ENCODE results near the gene ZBTB47.

Gene ZBTB47

DNA sequence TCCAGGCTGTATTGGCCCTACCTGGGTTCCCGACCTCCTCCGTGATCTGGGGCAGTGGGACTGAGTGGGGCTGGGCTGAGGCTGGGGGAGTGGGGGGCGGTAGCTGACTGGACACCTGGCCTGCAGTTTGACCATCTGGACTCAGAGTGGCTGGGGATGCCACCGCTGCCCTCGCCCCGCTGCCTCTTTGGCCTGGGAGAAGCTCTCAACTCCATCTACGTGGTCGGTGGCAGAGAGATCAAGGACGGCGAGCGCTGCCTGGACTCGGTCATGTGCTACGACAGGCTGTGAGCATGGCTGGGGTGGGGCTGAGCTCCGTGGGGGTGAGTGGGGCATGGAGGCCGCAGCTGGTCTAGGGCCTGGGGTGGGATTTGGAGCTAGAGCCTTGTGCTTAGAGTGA lies 34.5 kb downstream of the ZBTB47 start:
- Histone ChIP-seq H3K27me3 (ENCODE audit: insufficient read depth, low read length) (no peaks in the 10 kb centered on the region), H3K4me3 (ENCODE audit: low read length) (no peak overlapping the region), H3K9ac (ENCODE audit: low read depth, low read length) (no peak overlapping the region), H3K4me1 (ENCODE audit: insufficient read depth, low read length) (peaks cover 7% of the 10 kb centered on the region; the same call in 1 of the 2 replicates), H3K36me3 (ENCODE audit: insufficient read depth, low read length) (no peaks in the 10 kb centered on the region), H3K27ac (ENCODE audit: low read depth, low read length) (no peak overlapping the region), H3K9me3 (ENCODE audit: insufficient read depth, low read depth, low read length) (no peaks in the 10 kb centered on the region)
- WGBS: 94% methylated on average over 15 of the region's 15 CpGs

DNA sequence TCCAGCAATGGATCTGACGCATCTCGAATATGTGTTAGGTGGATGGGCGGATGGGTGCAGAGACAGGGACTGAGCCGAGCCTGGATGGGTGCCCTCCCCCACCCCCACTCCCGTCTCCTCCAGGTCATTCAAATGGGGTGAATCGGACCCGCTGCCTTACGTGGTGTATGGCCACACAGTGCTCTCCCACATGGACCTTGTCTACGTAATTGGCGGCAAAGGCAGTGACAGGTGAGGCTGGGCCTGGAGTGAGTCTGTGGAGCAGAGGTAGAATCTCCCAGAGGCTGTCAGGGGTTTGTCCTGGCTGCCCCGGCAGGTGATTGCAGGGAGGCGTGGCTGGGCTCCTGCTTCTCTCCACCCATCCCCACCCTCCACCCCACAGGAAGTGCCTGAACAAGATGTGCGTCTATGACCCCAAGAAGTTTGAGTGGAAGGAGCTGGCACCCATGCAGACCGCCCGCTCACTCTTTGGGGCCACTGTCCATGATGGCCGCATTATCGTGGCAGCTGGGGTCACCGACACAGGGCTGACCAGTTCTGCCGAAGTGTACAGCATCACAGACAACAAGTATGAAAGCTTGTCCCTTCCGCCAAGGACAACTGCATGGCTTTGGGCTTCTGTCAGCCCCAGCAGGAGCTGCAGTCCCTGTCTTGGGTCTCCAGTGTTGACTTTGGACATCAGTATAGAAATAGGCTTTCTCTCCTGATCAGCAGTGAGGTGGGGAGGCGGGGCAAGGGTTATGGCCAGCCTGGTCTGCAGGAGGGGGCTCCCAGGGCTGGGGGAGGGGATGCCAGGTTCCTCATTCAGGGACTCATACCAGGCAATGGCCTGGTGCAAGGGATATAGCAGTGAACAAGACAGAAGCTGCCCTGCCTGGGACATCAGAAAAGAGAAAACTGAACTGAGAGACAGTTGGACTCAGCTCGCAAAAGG lies 35.3 kb downstream of the ZBTB47 start:
- Histone ChIP-seq H3K27me3 (ENCODE audit: insufficient read depth, low read length) (no peaks in the 10 kb centered on the region), H3K27ac (ENCODE audit: low read depth, low read length) (no peak overlapping the region), H3K9me3 (ENCODE audit: insufficient read depth, low read depth, low read length) (no peaks in the 10 kb centered on the region), H3K4me3 (ENCODE audit: low read length) (no peak overlapping the region), H3K9ac (ENCODE audit: low read depth, low read length) (no peak overlapping the region), H3K36me3 (ENCODE audit: insufficient read depth, low read length) (no peaks in the 10 kb centered on the region), H3K4me1 (ENCODE audit: insufficient read depth, low read length) (0 out of 2 replicates have a peak, but pooled peaks cover 7% of the 10 kb centered on the region)
- 92% methylated on average over 22 of the region's 22 CpGs for WGBS

DNA sequence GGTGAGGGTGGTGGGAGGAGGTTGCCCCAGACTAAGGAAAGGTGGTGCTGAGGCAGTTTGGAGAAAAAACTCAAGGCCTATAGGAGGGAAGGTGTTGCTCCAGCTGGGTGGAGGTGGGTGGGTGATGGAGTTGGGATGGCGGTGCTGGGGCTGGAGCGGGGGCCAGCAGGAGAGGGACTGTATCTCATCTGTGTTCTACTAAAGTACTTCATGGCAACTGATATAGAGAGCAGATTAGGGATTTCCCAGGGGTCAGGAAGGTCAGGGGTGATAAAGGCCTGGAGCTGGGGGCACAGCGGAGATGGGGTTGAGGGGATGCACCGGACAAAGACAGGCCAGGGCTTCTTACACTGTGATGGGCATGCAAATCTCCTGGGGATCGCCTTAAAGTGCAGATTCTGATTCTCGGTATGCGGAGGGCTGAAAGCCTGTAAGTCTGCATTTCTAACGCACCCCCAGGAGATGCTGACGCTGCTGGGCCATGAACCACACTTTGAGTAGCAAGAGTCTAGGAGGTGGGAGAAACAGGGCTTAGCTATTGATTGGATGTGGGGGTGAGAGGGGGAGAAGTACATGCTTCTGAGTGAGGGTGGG lies 36.0 kb downstream of the ZBTB47 start:
- Histone ChIP-seq H3K27me3 (ENCODE audit: insufficient read depth, low read length) (no peaks in the 10 kb centered on the region), H3K4me1 (ENCODE audit: insufficient read depth, low read length) (0 out of 2 replicates have a peak, but pooled peaks cover 7% of the 10 kb centered on the region), H3K4me3 (ENCODE audit: low read length) (no peak overlapping the region), H3K9me3 (ENCODE audit: insufficient read depth, low read depth, low read length) (no peaks in the 10 kb centered on the region), H3K9ac (ENCODE audit: low read depth, low read length) (no peak overlapping the region), H3K36me3 (ENCODE audit: insufficient read depth, low read length) (no peaks in the 10 kb centered on the region), H3K27ac (ENCODE audit: low read depth, low read length) (no peak overlapping the region)
- WGBS: 59% methylated on average over 9 of the region's 9 CpGs

DNA sequence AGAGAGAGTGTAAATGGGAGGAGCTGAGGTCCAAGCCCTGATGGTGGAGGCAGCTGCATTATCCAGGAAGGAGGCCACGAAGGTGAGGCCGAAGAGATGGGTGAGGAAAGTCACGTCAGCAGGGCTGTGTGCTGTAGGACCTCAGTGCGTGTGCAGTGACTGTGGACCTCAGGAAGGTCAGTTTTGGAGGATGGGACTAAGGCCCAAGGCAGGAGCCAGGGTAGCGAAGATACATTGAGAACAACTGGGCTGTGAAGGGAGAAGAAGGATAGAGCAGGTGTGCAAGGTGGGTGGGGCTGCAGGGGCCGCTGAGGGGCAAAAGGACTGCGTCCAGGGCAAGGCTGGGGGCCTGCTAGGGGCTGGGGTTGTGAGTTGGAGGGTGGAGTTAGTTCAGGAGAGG lies 36.7 kb downstream of the ZBTB47 start:
- H3K27me3 ChIP-seq (ENCODE audit: insufficient read depth, low read length): no peaks in the 10 kb centered on the region
- no peaks in the 10 kb centered on the region for H3K36me3 ChIP-seq (ENCODE audit: insufficient read depth, low read length)
- no peaks in the 10 kb centered on the region for H3K9me3 ChIP-seq (ENCODE audit: insufficient read depth, low read depth, low read length)
- no peak overlapping the region for H3K9ac ChIP-seq (ENCODE audit: low read depth, low read length)
- WGBS: 93% methylated on average over 7 of the region's 7 CpGs
- H3K27ac ChIP-seq (ENCODE audit: low read depth, low read length): no peak overlapping the region
- H3K4me1 ChIP-seq (ENCODE audit: insufficient read depth, low read length): 0 out of 2 replicates have a peak, but pooled peaks cover 7% of the 10 kb centered on the region
- H3K4me3 ChIP-seq (ENCODE audit: low read length): no peak overlapping the region

DNA sequence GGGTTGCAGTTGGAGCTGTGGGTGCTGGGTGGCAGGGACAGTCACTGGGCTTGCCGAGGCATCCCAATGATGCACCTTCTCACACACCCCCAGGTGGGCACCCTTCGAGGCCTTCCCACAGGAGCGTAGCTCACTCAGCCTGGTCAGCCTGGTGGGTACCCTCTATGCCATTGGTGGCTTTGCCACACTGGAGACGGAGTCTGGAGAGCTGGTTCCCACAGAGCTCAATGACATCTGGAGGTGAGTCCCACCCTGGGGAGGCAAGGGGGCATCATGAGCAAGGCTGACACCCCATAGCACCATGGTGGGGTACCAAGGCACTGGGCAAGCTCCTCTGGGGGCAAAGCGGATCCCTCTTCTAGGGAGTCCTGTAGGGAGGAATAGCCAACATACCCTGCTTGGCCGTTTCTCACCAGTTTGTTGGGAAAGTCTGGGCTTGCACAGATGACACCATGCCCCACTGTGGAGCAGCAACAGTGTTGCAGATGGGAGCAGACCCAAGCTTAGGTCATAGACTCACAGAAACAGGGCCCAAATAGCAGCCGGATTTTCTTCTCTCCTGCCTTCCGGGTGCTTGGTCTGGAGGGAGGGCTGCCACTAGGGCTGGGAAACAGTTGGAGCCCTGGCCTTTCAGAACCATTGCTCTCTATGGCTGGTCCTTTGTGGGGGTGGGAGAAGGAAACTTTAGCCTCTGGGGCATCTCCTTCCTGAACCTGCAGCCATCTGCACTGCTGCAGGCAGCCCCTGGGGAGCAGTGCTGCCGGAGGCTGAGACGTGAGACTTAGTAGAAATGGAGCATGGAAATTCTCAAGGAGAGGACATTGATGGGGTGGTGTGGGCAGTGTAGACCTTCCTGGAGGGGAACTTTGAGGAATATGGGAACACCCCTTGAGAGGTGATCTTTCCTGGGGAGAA lies 37.5 kb downstream of the ZBTB47 start:
- no peak overlapping the region for H3K27ac ChIP-seq (ENCODE audit: low read depth, low read length)
- no peak overlapping the region for H3K9ac ChIP-seq (ENCODE audit: low read depth, low read length)
- H3K4me1 ChIP-seq (ENCODE audit: insufficient read depth, low read length): 0 out of 2 replicates have a peak, but pooled peaks cover 7% of the 10 kb centered on the region
- no peaks in the 10 kb centered on the region for H3K27me3 ChIP-seq (ENCODE audit: insufficient read depth, low read length)
- no peaks in the 10 kb centered on the region for H3K36me3 ChIP-seq (ENCODE audit: insufficient read depth, low read length)
- 90% methylated on average over 10 of the region's 10 CpGs for WGBS
- H3K4me3 ChIP-seq (ENCODE audit: low read length): no peak overlapping the region
- H3K9me3 ChIP-seq (ENCODE audit: insufficient read depth, low read depth, low read length): no peaks in the 10 kb centered on the region

DNA sequence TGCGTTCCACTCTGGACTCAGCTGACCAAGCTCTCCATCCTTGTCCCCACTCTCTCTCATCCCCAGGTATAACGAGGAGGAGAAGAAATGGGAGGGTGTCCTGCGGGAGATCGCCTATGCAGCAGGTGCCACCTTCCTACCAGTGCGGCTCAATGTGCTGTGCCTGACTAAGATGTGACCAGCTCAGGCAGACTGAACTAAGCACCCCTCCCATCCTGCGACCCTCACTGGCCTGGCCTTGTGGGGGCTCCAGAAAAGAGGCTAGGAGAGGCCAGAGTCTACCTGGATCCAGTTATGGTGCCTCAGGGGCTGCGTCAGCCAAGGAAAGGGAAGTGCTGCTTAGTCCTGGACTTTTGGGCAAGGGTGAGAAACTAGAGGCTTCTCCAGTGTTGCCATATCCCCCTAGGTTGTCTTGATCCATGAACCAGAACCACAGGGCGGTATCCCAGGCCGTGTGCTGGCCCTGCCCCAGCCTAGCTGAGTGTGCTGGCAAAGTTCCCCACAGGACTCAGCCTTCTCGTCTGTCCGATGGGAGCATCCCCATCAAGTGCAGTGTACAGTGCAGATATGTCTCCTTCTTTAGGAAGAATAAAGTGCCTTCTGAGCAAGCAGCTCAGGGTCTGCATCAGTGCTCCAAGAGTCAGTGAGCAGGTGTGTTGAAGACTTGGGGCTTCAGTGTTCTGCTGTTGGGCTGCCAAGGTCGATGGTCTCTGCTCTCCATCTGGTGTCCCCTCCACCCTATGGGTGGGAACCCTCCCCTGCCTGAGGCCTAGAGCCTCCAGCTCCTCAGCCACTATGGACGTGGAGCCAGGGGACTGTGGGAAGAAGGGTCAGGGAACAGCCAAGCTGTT lies 38.5 kb downstream of the ZBTB47 start:
- no peaks in the 10 kb centered on the region for H3K9me3 ChIP-seq (ENCODE audit: insufficient read depth, low read depth, low read length)
- H3K36me3 ChIP-seq (ENCODE audit: insufficient read depth, low read length): no peaks in the 10 kb centered on the region
- no peak overlapping the region for H3K27ac ChIP-seq (ENCODE audit: low read depth, low read length)
- WGBS: 92% methylated on average over 13 of the region's 13 CpGs
- H3K9ac ChIP-seq (ENCODE audit: low read depth, low read length): no peak overlapping the region
- no peaks in the 10 kb centered on the region for H3K27me3 ChIP-seq (ENCODE audit: insufficient read depth, low read length)
- H3K4me3 ChIP-seq (ENCODE audit: low read length): no peak overlapping the region
- H3K4me1 ChIP-seq (ENCODE audit: insufficient read depth, low read length): 0 out of 2 replicates have a peak, but pooled peaks cover 7% of the 10 kb centered on the region

DNA sequence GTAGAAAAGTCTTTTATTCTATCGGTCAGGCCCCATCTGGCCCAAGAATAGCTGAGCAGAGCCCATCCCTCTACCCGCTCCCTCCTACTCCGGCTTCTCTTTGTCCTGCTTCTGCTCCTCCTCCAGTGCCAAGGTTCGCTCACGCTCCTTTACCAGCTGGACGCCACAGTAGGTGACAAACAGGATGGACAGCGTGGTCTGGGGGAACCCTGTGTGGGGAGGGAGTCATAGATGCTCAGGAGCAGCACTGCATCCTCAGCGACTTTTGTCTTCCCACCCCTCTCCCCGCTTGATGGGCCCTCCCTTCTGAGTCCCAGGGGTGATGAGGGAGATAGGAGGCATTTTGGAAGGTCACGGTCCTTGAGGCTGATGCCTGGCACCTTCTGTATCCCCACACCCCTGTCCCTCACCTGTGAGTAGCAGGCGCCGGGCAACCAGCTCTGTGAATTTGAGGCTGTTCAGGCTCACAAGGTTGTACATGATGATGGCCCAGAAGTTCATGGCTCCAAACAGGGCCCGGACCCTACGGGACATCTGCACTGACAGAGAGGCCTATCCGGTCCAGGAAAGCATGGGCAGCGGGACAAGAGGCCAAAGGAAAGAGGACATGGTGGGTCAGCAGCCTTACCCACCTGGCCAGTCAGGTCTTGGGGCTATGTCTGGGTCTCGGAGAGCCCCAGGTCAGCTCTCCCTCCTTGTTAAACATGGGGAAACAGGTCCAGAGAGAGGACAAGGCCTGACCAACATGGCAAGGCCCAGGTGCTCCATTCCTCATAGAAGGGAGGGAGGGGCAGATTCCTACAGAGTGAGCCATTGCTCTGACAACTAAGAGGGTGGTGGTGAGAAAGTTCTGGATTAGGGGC lies 39.4 kb downstream of the ZBTB47 start:
- Histone ChIP-seq H3K9me3 (ENCODE audit: insufficient read depth, low read depth, low read length) (no peaks in the 10 kb centered on the region), H3K9ac (ENCODE audit: low read depth, low read length) (no peak overlapping the region), H3K27me3 (ENCODE audit: insufficient read depth, low read length) (no peaks in the 10 kb centered on the region), H3K36me3 (ENCODE audit: insufficient read depth, low read length) (no peaks in the 10 kb centered on the region), H3K27ac (ENCODE audit: low read depth, low read length) (no peak overlapping the region), H3K4me3 (ENCODE audit: low read length) (no peak overlapping the region), H3K4me1 (ENCODE audit: insufficient read depth, low read length) (0 out of 2 replicates have a peak, but pooled peaks cover 7% of the 10 kb centered on the region)
- WGBS: 90% methylated on average over 15 of the region's 17 CpGs

DNA sequence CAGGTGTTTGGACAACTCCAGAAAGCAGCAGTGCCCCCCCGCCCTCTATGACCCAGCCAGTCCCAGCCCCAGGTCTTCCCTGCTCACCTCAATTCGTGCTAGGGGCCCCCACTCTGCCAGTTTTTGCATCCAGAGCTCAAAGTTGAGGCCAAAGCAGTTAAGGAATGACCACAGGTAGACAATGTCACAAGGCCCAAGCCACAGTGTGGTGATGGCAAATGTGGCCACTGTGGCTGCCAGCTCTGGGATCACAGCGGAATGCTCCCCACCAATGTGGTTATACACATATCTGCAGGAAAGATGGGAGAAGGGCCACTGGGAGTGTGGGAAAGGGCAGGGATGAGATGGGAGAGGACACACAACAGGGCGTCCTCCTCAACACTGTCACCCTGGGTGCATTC lies 40.0 kb downstream of the ZBTB47 start:
- WGBS: 86% methylated on average over 4 of the region's 4 CpGs
- Histone ChIP-seq H3K9ac (ENCODE audit: low read depth, low read length) (no peak overlapping the region), H3K4me3 (ENCODE audit: low read length) (no peak overlapping the region), H3K36me3 (ENCODE audit: insufficient read depth, low read length) (no peaks in the 10 kb centered on the region), H3K27ac (ENCODE audit: low read depth, low read length) (no peak overlapping the region), H3K27me3 (ENCODE audit: insufficient read depth, low read length) (no peaks in the 10 kb centered on the region), H3K9me3 (ENCODE audit: insufficient read depth, low read depth, low read length) (no peaks in the 10 kb centered on the region), H3K4me1 (ENCODE audit: insufficient read depth, low read length) (0 out of 2 replicates have a peak, but pooled peaks cover 7% of the 10 kb centered on the region)

DNA sequence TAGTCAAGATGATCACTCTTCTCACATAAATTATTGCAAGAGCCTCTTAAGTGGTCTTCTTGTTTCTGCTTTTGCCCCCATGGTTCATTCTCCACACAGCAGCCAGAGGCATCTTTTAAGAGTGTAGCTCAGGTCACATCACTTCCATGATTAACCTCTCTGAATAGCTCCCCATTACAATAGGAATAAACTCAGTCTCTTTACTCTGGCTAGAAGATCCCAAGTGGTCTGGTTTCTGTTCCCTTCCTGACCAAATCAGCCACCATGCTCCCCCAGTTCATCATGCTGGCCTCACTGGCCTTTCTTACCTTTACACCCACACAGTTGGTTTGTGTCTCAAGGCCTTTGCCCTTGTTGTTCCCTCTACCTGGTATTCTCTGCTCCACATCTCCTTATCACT lies 40.9 kb downstream of the ZBTB47 start:
- H3K27me3 ChIP-seq (ENCODE audit: insufficient read depth, low read length): no peaks in the 10 kb centered on the region

More for the DNA sequence above, 40.9 kb downstream of the ZBTB47 start:
- H3K9ac ChIP-seq (ENCODE audit: low read depth, low read length): no peak overlapping the region
- no peaks in the 10 kb centered on the region for H3K36me3 ChIP-seq (ENCODE audit: insufficient read depth, low read length)
- no peaks in the 10 kb centered on the region for H3K9me3 ChIP-seq (ENCODE audit: insufficient read depth, low read depth, low read length)
- H3K27ac ChIP-seq (ENCODE audit: low read depth, low read length): no peak overlapping the region
- H3K4me3 ChIP-seq (ENCODE audit: low read length): no peak overlapping the region
- H3K4me1 ChIP-seq (ENCODE audit: insufficient read depth, low read length): 0 out of 2 replicates have a peak, but pooled peaks cover 4% of the 10 kb centered on the region

All from HUES64 (cell line).